Measurements from ENCODE around the gene IFT22. TPM values are rescaled to one million over a fixed set of nuclear protein-coding genes. Genes with fewer than 3 reads are reported as not detected.
"Not testable (repeated sequence)": the region's sequence is repeated elsewhere in the genome, so short reads cannot be mapped to it uniquely, and the experiment has no call there.

Gene IFT22
- total RNA-seq, 1 experiment from 2014 or later = 13.2 TPM

DNA sequence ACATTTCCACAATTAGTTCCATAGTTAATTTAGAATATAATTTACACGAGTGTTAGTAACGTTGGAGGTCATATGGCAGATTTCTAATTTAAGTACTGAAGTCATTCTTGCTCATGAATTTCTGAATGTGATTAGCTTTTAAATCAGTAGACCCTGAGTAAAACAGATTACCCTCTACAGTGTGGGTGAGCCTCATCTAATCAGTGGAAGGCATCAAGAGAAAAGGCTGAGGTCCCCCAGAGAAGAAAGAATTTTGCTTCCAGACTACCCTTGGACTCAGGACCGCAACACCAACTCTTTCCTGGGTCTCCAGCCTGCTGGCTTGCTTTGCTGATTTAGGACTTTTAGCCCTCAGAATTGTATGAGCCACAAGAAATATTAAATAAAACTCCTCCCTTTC lies 33.2 kb downstream of the IFT22 start:
- no peaks in the 10 kb centered on the region for H3K4me1 Mint-ChIP-seq (ENCODE audit: low read depth, unreplicated experiment)
- DNase-seq = no peak
- no peak overlapping the region for H3K27ac Mint-ChIP-seq (ENCODE audit: unreplicated experiment)
- intact Hi-C loops (cut with micrococcal nuclease; ENCODE audit: unreplicated experiment) = loop anchor here (10.0 kb wide), 1 partner anchor 144 kb away; no protein-coding TSS in a partner anchor
- no TSS peak for BruUV-seq (replicated peaks)
- CTCF ChIA-PET = no interaction called here
- H3K36me3 Mint-ChIP-seq (ENCODE audit: insufficient read depth, unreplicated experiment) = no peaks in the 10 kb centered on the region
- H3K4me3 Mint-ChIP-seq (ENCODE audit: low read depth, unreplicated experiment) = no peak overlapping the region
- H3K27me3 Mint-ChIP-seq (ENCODE audit: unreplicated experiment) = peaks cover 62% of the 10 kb centered on the region
- TF ChIP-seq, protein P1, sequence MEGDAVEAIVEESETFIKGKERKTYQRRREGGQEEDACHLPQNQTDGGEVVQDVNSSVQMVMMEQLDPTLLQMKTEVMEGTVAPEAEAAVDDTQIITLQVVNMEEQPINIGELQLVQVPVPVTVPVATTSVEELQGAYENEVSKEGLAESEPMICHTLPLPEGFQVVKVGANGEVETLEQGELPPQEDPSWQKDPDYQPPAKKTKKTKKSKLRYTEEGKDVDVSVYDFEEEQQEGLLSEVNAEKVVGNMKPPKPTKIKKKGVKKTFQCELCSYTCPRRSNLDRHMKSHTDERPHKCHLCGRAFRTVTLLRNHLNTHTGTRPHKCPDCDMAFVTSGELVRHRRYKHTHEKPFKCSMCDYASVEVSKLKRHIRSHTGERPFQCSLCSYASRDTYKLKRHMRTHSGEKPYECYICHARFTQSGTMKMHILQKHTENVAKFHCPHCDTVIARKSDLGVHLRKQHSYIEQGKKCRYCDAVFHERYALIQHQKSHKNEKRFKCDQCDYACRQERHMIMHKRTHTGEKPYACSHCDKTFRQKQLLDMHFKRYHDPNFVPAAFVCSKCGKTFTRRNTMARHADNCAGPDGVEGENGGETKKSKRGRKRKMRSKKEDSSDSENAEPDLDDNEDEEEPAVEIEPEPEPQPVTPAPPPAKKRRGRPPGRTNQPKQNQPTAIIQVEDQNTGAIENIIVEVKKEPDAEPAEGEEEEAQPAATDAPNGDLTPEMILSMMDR (IDR thresholded peaks at IDR 0.05; ENCODE audit: unreplicated experiment) = no peak
- no peaks in the 10 kb centered on the region for H3K9me3 Mint-ChIP-seq (ENCODE audit: low read depth, unreplicated experiment)

DNA sequence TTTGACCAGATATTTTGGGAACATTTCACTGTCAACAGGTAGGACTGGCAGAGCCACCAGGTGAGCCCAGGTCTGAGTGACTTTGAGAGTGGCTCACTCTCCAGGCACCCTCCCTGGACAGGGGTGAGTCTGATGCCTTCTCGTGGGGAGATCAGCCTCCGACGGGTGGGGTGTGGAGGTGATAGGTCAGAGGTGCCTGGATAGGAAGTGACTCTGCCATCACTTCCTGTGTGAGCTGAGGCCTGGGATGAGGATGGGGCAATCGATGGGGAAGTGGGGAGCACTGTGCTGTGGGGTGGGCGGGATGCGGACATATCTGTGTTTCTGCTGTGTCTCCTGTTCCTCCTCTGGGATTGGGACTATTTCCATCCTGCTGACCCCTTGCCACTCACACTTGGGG lies 34.6 kb downstream of the IFT22 start:
- Mint-ChIP-seq H3K27me3 (ENCODE audit: unreplicated experiment) (peaks cover 62% of the 10 kb centered on the region), H3K36me3 (ENCODE audit: insufficient read depth, unreplicated experiment) (no peaks in the 10 kb centered on the region), H3K4me3 (ENCODE audit: low read depth, unreplicated experiment) (no peak overlapping the region), H3K27ac (ENCODE audit: unreplicated experiment) (no peak overlapping the region), H3K9me3 (ENCODE audit: low read depth, unreplicated experiment) (no peaks in the 10 kb centered on the region), H3K4me1 (ENCODE audit: low read depth, unreplicated experiment) (no peaks in the 10 kb centered on the region)
- DNase-seq = no peak
- no TSS peak for BruUV-seq (replicated peaks)
- TF ChIP-seq, protein P1 (IDR thresholded peaks at IDR 0.05; ENCODE audit: unreplicated experiment) = no peak
- CTCF ChIA-PET = no interaction called here
- intact Hi-C loops (cut with micrococcal nuclease; ENCODE audit: unreplicated experiment) = loop anchor here (10.0 kb wide), 1 partner anchor 142 kb away; no protein-coding TSS in a partner anchor

DNA sequence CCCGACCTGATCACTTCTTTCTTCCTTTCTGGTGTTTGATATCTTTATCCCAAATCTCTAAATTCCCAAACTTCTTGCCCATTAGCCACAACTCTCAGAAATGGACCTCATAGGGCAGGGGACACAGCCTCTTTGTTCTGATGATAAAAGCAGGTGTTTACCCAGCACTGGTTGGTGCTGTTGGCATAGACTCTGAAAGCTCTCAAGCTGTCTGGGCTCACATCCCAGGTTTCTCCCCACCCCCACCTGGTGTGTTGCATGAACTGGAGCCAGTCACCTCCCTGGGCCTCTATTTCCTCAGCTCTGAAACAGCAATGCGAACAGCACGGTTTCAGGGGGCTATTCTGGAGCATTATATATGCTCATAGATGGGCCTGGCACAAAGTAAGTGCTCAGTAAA lies 35.7 kb downstream of the IFT22 start:
- intact Hi-C loops (cut with micrococcal nuclease; ENCODE audit: unreplicated experiment) = loop anchor here (10.0 kb wide), 1 partner anchor 141 kb away; no protein-coding TSS in a partner anchor
- H3K4me3 Mint-ChIP-seq (ENCODE audit: low read depth, unreplicated experiment); CTCF ChIA-PET; DNase-seq; H3K27ac Mint-ChIP-seq (ENCODE audit: unreplicated experiment); H3K9me3 Mint-ChIP-seq (ENCODE audit: low read depth, unreplicated experiment); H3K4me1 Mint-ChIP-seq (ENCODE audit: low read depth, unreplicated experiment); H3K36me3 Mint-ChIP-seq (ENCODE audit: insufficient read depth, unreplicated experiment); BruUV-seq (replicated peaks): not testable (repeated sequence)
- peaks cover 58% of the 10 kb centered on the region for H3K27me3 Mint-ChIP-seq (ENCODE audit: unreplicated experiment)

DNA sequence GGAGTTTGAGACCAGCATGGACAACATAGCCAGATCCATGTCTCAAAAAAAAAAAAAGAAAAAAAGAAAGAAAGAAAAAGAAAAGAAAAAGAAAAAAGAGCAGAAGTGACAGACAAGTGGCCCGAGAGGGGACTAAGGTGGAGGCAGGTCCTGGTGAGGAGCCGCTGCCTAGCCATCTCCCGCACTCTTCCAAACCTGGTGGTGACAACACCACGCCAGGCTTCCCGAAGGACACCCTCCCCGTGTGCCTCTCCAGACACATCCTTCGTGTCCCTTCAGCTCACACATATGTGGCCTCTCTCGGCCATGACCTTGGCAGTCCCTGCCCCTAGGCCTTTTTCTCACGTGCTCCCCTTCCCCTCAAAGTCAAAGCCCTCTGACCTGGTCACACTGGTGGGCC lies 36.4 kb downstream of the IFT22 start:
- H3K27ac Mint-ChIP-seq (ENCODE audit: unreplicated experiment) = no peak overlapping the region
- intact Hi-C loops (cut with micrococcal nuclease; ENCODE audit: unreplicated experiment) = loop anchor here (10.0 kb wide), 1 partner anchor 140 kb away; no protein-coding TSS in a partner anchor
- H3K4me1 Mint-ChIP-seq (ENCODE audit: low read depth, unreplicated experiment) = no peaks in the 10 kb centered on the region
- no peaks in the 10 kb centered on the region for H3K36me3 Mint-ChIP-seq (ENCODE audit: insufficient read depth, unreplicated experiment)
- BruUV-seq (replicated peaks) = no TSS peak
- H3K27me3 Mint-ChIP-seq (ENCODE audit: unreplicated experiment) = peaks cover 51% of the 10 kb centered on the region
- no peak for DNase-seq
- CTCF ChIA-PET = interaction anchor here (0.7 kb wide), 1 partner anchor 21 kb away, joined by 3 read pairs; no protein-coding TSS in a partner anchor
- TF ChIP-seq, protein P1 (IDR thresholded peaks at IDR 0.05; ENCODE audit: unreplicated experiment) = no peak
- H3K4me3 Mint-ChIP-seq (ENCODE audit: low read depth, unreplicated experiment) = no peak overlapping the region
- H3K9me3 Mint-ChIP-seq (ENCODE audit: low read depth, unreplicated experiment) = no peaks in the 10 kb centered on the region

DNA sequence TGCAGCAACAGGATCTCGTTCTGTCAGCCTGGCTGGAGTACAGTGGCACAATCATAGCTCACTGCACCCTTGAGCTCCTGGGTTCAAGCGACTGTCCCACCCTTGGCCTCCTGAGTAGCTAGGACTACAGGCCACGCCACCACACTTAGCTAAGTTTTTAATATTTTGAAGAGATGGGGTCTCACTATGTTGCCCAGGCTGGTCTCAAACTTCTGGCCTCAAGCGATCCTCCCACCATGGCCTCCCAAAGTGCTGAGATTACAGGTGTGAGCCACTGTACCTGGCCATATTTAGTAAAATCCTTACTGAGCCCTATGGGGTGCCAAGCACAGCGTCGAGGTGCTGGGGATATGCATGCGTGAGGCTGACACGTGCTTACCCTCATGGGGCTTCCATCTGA lies 40.7 kb downstream of the IFT22 start:
- H3K27me3 Mint-ChIP-seq (ENCODE audit: unreplicated experiment) = peaks cover 39% of the 10 kb centered on the region
- H3K4me1 Mint-ChIP-seq (ENCODE audit: low read depth, unreplicated experiment); H3K4me3 Mint-ChIP-seq (ENCODE audit: low read depth, unreplicated experiment); DNase-seq; BruUV-seq (replicated peaks); H3K9me3 Mint-ChIP-seq (ENCODE audit: low read depth, unreplicated experiment); CTCF ChIA-PET; H3K36me3 Mint-ChIP-seq (ENCODE audit: insufficient read depth, unreplicated experiment); H3K27ac Mint-ChIP-seq (ENCODE audit: unreplicated experiment): not testable (repeated sequence)
- intact Hi-C loops (cut with micrococcal nuclease; ENCODE audit: unreplicated experiment) = loop anchor here (10.0 kb wide), 1 partner anchor 136 kb away; no protein-coding TSS in a partner anchor

All from Calu3 (cell line).